IMR-90 (cell line): ENCODE data around the gene APOBEC3H.

Experiments
- BHLHE40 ChIP-seq: fragments of 150-350 bp; IDR thresholded peaks from 2 replicates; pipeline ENCODE4 v1.6.1; 2016; ENCODE audit warnings: mild to moderate bottlenecking, low read depth, low read length
- CTCF ChIP-seq: conservative IDR thresholded peaks from 2 replicates; pipeline ENCODE4 v1.5.1; 2012; ENCODE audit warnings: mild to moderate bottlenecking, low read depth, low read length, improper control_type of control experiment
- MAZ ChIP-seq: IDR thresholded peaks from 2 replicates; pipeline ENCODE4 v1.6.1; 2012; ENCODE audit warnings: low read depth, mild to moderate bottlenecking, low read length, improper control_type of control experiment, moderate library complexity, borderline replicate concordance
- POLR2A ChIP-seq: IDR thresholded peaks from 2 replicates; pipeline ENCODE4 v1.6.1; 2012; ENCODE audit warnings: mild to moderate bottlenecking, low read depth, low read length
- RFX5 ChIP-seq: IDR thresholded peaks from 2 replicates; pipeline ENCODE4 v1.8.0; 2012; ENCODE audit warnings: low read depth, mild to moderate bottlenecking, low read length, moderate library complexity
- SMC3 ChIP-seq: fragments of 150-350 bp; IDR thresholded peaks from 2 replicates; pipeline ENCODE4 v1.6.1; 2016; ENCODE audit warnings: low read depth, mild to moderate bottlenecking, antibody characterized with exemption, low read length, moderate library complexity
- USF2 ChIP-seq: fragments of 150-350 bp; IDR thresholded peaks from 2 replicates; pipeline ENCODE4 v1.6.1; 2017; ENCODE audit warnings: mild to moderate bottlenecking, antibody characterized with exemption, low read length, low read depth

GRCh38 chr22:39117585-39118191 lies 20.6 kb downstream of the APOBEC3H start:
- peak; percentile 58 for TF ChIP-seq CTCF
- peak; percentile 60 for TF ChIP-seq SMC3
- TF ChIP-seq RFX5, result no peak
- TF ChIP-seq BHLHE40, result no peak
- TF ChIP-seq USF2, result no peak
- no peak for TF ChIP-seq POLR2A
- TF ChIP-seq MAZ, result no peak
